B cell (primary cell): ENCODE data around the gene ZMYND19.
"Not testable (repeated sequence)": the region's sequence is repeated elsewhere in the genome, so short reads cannot be mapped to it uniquely, and the experiment has no call there.

ENCODE experiments used
- CTCF ChIP-seq: fragments of 200-600 bp; IDR thresholded peaks from one replicate; pipeline ENCODE4 v1.8.0; 2022; ENCODE audit warnings: antibody characterized with exemption, mild to moderate bottlenecking
- EZH2 ChIP-seq: IDR thresholded peaks from 2 replicates; pipeline ENCODE4 v1.6.1; 2012; ENCODE audit warnings: borderline replicate concordance, low read depth, mild to moderate bottlenecking, moderate library complexity, low read length; ENCODE audit not compliant: insufficient read depth, poor library complexity, severe bottlenecking

DNA sequence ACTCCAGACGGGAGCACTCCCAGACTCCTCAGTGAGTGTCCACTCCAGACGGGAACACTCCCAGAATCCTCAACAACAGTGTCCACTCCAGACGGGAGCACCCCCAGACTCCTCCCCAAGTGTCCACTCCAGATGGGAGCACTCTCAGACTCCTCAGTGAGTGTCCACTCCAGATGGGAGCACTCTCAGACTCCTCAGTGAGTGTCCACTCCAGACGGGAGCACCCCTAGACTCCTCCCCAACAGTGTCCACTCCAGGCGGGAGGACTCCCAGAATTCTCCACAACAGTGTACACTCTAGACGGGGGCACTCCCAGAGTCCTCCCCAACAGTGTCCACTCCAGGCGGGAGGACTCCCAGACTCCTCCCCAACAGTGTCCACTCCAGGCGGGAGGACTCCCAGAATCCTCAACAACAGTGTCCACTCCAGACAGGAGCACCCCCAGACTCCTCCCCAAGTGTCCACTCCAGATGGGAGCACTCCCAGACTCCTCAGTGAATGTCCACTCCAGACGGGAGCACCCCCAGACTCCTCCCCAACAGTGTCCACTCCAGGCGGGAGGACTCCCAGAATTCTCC lies 57.3 kb downstream of the ZMYND19 start:
- not testable (repeated sequence) for TF ChIP-seq CTCF, EZH2
